SW480 (cell line): ENCODE data around the gene SEPTIN14.
A peak's percentile ranks its signal among the peaks of the same experiment; 100 is the strongest.
"Not testable (repeated sequence)": the region's sequence is repeated elsewhere in the genome, so short reads cannot be mapped to it uniquely, and the experiment has no call there.

Experiments used
- DNase-seq: peaks from one replicate; pipeline ENCODE4 v3.0.0-alpha.2; 2016; ENCODE audit warnings: low spot score

The SEPTIN14 gene

GRCh38 chr7:55862652-55863051 is at the start of gene SEPTIN14:
TSS of gene SEPTIN14 (minus strand) at chr7:55862752. CDS start at chr7:55861996, 756 bp downstream.
- DNase-seq: not testable (repeated sequence)

- no peak for DNase-seq
Measured at GRCh38 chr7:55903985-55904759, 41.6 kb upstream of the SEPTIN14 start.

- not testable (repeated sequence) for DNase-seq
Measured at GRCh38 chr7:55901059-55901458, 38.5 kb upstream of the SEPTIN14 start.

GRCh38 chr7:55898287-55898686 is 35.7 kb upstream of the SEPTIN14 start:
- no peak for DNase-seq

- no peak for DNase-seq
Measured at GRCh38 chr7:55895021-55895420, 32.5 kb upstream of the SEPTIN14 start.

GRCh38 chr7:55893940-55894339 is 31.4 kb upstream of the SEPTIN14 start:
- DNase-seq: no peak

- DNase-seq: peak; percentile 12
Measured at GRCh38 chr7:55888378-55888777, 25.8 kb upstream of the SEPTIN14 start.

GRCh38 chr7:55887821-55888247 is 25.3 kb upstream of the SEPTIN14 start:
- peak; percentile 53 for DNase-seq

- DNase-seq: no peak
Measured at GRCh38 chr7:55884321-55884720, 21.8 kb upstream of the SEPTIN14 start.

- DNase-seq: no peak
Measured at GRCh38 chr7:55878691-55879090, 16.1 kb upstream of the SEPTIN14 start.

- DNase-seq: no peak
Measured at GRCh38 chr7:55877308-55877707, 14.8 kb upstream of the SEPTIN14 start.

- no peak for DNase-seq
Measured at GRCh38 chr7:55873765-55874164, 11.2 kb upstream of the SEPTIN14 start.

- DNase-seq: no peak
Measured at GRCh38 chr7:55871932-55872485, 9.5 kb upstream of the SEPTIN14 start.

- not testable (repeated sequence) for DNase-seq
Measured at GRCh38 chr7:55868989-55869388, 6.4 kb upstream of the SEPTIN14 start.

GRCh38 chr7:55845164-55845563 is 17.4 kb downstream of the SEPTIN14 start:
- not testable (repeated sequence) for DNase-seq

- no peak for DNase-seq
Measured at GRCh38 chr7:55838595-55838994, 24.0 kb downstream of the SEPTIN14 start.

- DNase-seq: no peak
Measured at GRCh38 chr7:55827577-55827976, 35.0 kb downstream of the SEPTIN14 start.

- DNase-seq: no peak
Measured at GRCh38 chr7:55818686-55819085, 43.9 kb downstream of the SEPTIN14 start.

- not testable (repeated sequence) for DNase-seq
Measured at GRCh38 chr7:55797260-55797659, 65.3 kb downstream of the SEPTIN14 start.

GRCh38 chr7:55794527-55794926 is 68.0 kb downstream of the SEPTIN14 start:
- no peak for DNase-seq

- DNase-seq: no peak
Measured at GRCh38 chr7:55792048-55792447, 70.5 kb downstream of the SEPTIN14 start.

GRCh38 chr7:55787796-55788195 is 74.8 kb downstream of the SEPTIN14 start:
- DNase-seq: no peak

- DNase-seq: no peak
Measured at GRCh38 chr7:55786901-55787300, 75.7 kb downstream of the SEPTIN14 start.

- not testable (repeated sequence) for DNase-seq
Measured at GRCh38 chr7:55785444-55785843, 77.1 kb downstream of the SEPTIN14 start.
